Mesenchymal stem cell (in vitro differentiated cells and primary cell): Measurements from ENCODE around the gene TRIP6. TPM values are rescaled to one million over a fixed set of nuclear protein-coding genes. Genes with fewer than 3 reads are reported as not detected.
A peak's percentile ranks its signal among the peaks of the same experiment; 100 is the strongest.
"Not testable (repeated sequence)": the region's sequence is repeated elsewhere in the genome, so short reads cannot be mapped to it uniquely, and the experiment has no call there.

Experiments
- DNase-seq: peaks from one replicate; pipeline ENCODE4 v3.0.0-alpha.2; 2013
- H2AFZ ChIP-seq: one replicate; pipeline ENCODE4 v1.6.1; 2013; ENCODE audit warnings: low read depth, mild to moderate bottlenecking, control low read depth, inconsistent platforms, low read length, moderate library complexity
- H2AK5ac ChIP-seq: 2 replicates; pipeline ENCODE4 v1.6.1; 2013; ENCODE audit warnings: low read length, moderate library complexity, mild to moderate bottlenecking, inconsistent platforms; ENCODE audit not compliant: severe bottlenecking
- H2BK120ac ChIP-seq: one replicate; pipeline ENCODE4 v1.6.1; 2013; ENCODE audit warnings: low read depth, mild to moderate bottlenecking, inconsistent platforms, low read length, moderate library complexity
- H2BK12ac ChIP-seq, 2 experiments: one replicate each; pipeline ENCODE4 v1.6.1; 2013; ENCODE audit warnings: inconsistent platforms in 2 of 2, low read length in 2 of 2, mild to moderate bottlenecking in 2 of 2, moderate library complexity in 2 of 2, control low read depth in 1 of 2
- H2BK15ac ChIP-seq: one replicate; pipeline ENCODE4 v1.6.1; 2013; ENCODE audit warnings: mild to moderate bottlenecking, low read depth, inconsistent platforms; ENCODE audit not compliant: poor library complexity, severe bottlenecking
- H2BK5ac ChIP-seq: 2 replicates; pipeline ENCODE4 v1.6.1; 2013; ENCODE audit warnings: low read depth, mild to moderate bottlenecking, low read length, control low read depth, inconsistent platforms; ENCODE audit not compliant: poor library complexity, severe bottlenecking
- H3K14ac ChIP-seq, 2 experiments: one replicate each; pipeline ENCODE4 v1.6.1; 2013; ENCODE audit warnings: inconsistent platforms in 2 of 2, low read length in 2 of 2, control low read depth in 1 of 2, mild to moderate bottlenecking in 1 of 2, moderate library complexity in 1 of 2
- H3K18ac ChIP-seq, 2 experiments: one replicate each; pipeline ENCODE4 v1.6.1; 2013; ENCODE audit warnings: inconsistent platforms in 2 of 2, low read length in 2 of 2, control low read depth in 1 of 2, low read depth in 1 of 2, mild to moderate bottlenecking in 1 of 2
- H3K23ac ChIP-seq, 2 experiments: one replicate each; pipeline ENCODE4 v1.6.1; 2013; ENCODE audit warnings: inconsistent platforms in 2 of 2, low read length in 2 of 2, mild to moderate bottlenecking in 2 of 2, moderate library complexity in 2 of 2, control low read depth in 1 of 2
- H3K27ac ChIP-seq: 2 replicates; pipeline ENCODE4 v1.5.1; 2013; ENCODE audit warnings: mild to moderate bottlenecking, moderate library complexity, low read length, control low read depth, inconsistent platforms; ENCODE audit not compliant: poor library complexity, severe bottlenecking
- H3K27me3 ChIP-seq, 2 experiments: 2 replicates each; pipeline versions ENCODE4 v1.6.1 to v1.7.0; 2013; ENCODE audit warnings: low read length in 2 of 2, mild to moderate bottlenecking in 2 of 2, moderate library complexity in 2 of 2, control low read depth in 1 of 2, inconsistent platforms in 1 of 2; ENCODE audit not compliant: control insufficient read depth in 1 of 2, insufficient read depth in 1 of 2
- H3K36me3 ChIP-seq, 2 experiments: 2 replicates each; pipeline versions ENCODE4 v1.6.1 to v1.7.0; 2013; ENCODE audit warnings: low read length in 2 of 2, control low read depth in 1 of 2, inconsistent platforms in 1 of 2, low read depth in 1 of 2, mild to moderate bottlenecking in 1 of 2; ENCODE audit not compliant: insufficient read depth in 2 of 2, control insufficient read depth in 1 of 2
- H3K4ac ChIP-seq, 2 experiments: one replicate each; pipeline ENCODE4 v1.6.1; 2013; ENCODE audit warnings: inconsistent platforms in 2 of 2, low read length in 2 of 2, mild to moderate bottlenecking in 2 of 2, moderate library complexity in 2 of 2, control low read depth in 1 of 2, low read depth in 1 of 2
- H3K4me1 ChIP-seq: 2 replicates; pipeline ENCODE4 v1.6.1; 2013; ENCODE audit warnings: low read depth, low read length, control low read depth; ENCODE audit not compliant: control insufficient read depth, insufficient read depth
- H3K4me2 ChIP-seq: 2 replicates; pipeline ENCODE4 v1.6.1; 2013; ENCODE audit warnings: low read length, mild to moderate bottlenecking, inconsistent platforms; ENCODE audit not compliant: poor library complexity, severe bottlenecking
- H3K4me3 ChIP-seq, 2 experiments: 2 replicates each; pipeline versions ENCODE4 v1.5.1 to v1.7.0; 2013; ENCODE audit warnings: low read length in 2 of 2, mild to moderate bottlenecking in 2 of 2, control low read depth in 1 of 2, low read depth in 1 of 2; ENCODE audit not compliant: insufficient read depth in 1 of 2
- H3K79me1 ChIP-seq: replicated peaks from 2 replicates; pipeline ENCODE4 v1.6.1; 2013; ENCODE audit warnings: mild to moderate bottlenecking, control low read depth, low read length, inconsistent platforms; ENCODE audit not compliant: poor library complexity, severe bottlenecking
- H3K9ac ChIP-seq: 2 replicates; pipeline ENCODE4 v1.7.0; 2013; ENCODE audit warnings: mild to moderate bottlenecking, low read length, moderate library complexity
- H3K9me3 ChIP-seq: 2 replicates; pipeline ENCODE4 v1.7.0; 2013; ENCODE audit warnings: mild to moderate bottlenecking, low read length; ENCODE audit not compliant: control insufficient read depth
- H4K8ac ChIP-seq: one replicate; pipeline ENCODE4 v1.6.1; 2013; ENCODE audit warnings: inconsistent platforms, mild to moderate bottlenecking, low read length, moderate library complexity
- H4K91ac ChIP-seq: one replicate; pipeline ENCODE4 v1.6.1; 2013; ENCODE audit warnings: mild to moderate bottlenecking, low read length, inconsistent platforms
- WGBS: methylation state at CpG from one replicate; pipeline ENCODE4 v1.1.7; 2013; ENCODE audit warnings: mixed read lengths; 5-methylcytosine and 5-hydroxymethylcytosine counted together
- small RNA-seq: library from polyadenylated mRNA; stranded (forward); fragments of <200 nt; extraction: miRNeasy Mini kit (QIAGEN cat#:217004); gene quantifications from one replicate; pipeline ENCODE3, GENCODE V24; 2013; ENCODE audit warnings: low read depth

TRIP6 gene

DNA sequence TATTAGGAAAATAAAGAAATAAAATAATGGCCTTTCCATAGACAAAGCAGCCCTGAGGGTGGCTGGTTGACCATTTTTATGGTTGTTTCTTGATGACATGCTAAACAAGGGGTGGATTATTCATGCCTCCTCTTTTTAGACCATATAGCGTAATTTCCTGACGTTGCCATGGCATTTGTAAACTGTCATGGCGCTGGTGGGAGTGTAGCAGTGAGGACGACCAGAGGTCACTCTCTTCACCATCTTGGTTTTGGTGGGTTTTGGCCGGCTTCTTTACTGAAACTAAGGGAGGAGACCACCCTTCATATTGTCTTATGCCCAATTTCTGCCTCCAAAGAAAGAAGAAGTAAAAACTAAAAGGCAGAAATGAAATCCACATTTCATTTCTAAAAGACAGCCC is 52.1 kb downstream of the TRIP6 start:
- 76% methylated on average over 5 of the region's 5 CpGs for WGBS
- not testable (repeated sequence) for H4K8ac ChIP-seq, H3K9me3 ChIP-seq, H2BK5ac ChIP-seq, H3K4me3 ChIP-seq, H3K4me1 ChIP-seq, H2BK15ac ChIP-seq, H2AK5ac ChIP-seq, H3K18ac ChIP-seq, H3K9ac ChIP-seq, H3K36me3 ChIP-seq, H3K4ac ChIP-seq, H3K14ac ChIP-seq, H4K91ac ChIP-seq, H3K23ac ChIP-seq, H3K27ac ChIP-seq, H2AFZ ChIP-seq, H2BK12ac ChIP-seq, H3K4me2 ChIP-seq, DNase-seq, H3K79me1 ChIP-seq, H2BK120ac ChIP-seq
- peaks cover 13 to 20% of the 10 kb centered on the region in 2 experiments for H3K27me3 ChIP-seq

DNA sequence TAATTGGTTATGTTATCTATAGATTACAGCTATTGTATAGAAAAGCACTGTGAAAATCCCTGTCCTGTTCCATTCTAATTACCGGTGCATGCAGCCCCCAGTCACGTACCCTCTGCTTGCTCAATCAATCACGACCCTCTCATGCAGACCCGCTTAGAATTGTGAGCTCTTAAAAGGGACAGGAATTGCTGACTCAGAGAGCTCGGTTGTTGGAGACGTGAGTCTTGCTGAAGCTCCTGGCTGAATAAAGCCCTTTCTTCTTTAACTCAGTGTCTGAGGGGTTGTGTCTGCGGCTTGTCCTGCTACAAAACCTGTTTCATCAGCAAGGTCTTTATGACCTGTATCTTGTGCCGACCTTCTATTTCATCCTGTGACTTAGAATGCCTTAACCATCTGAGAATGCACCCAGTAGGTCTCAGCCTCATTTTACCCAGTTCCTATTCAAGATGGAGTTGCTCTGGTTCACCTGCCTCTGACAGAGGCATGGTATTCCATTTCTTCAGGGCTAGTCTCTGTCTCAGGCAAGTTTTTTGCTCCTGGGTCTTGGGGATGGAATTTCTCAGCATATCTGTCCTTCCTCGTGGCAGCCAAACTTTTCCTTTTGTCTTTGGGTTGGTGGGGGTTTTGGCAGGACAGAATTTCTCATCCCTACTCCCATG is 52.7 kb downstream of the TRIP6 start:
- H2BK15ac ChIP-seq, H3K23ac ChIP-seq, H3K9ac ChIP-seq, H3K4me2 ChIP-seq, H2BK5ac ChIP-seq, H3K4me3 ChIP-seq, H4K8ac ChIP-seq, H3K27ac ChIP-seq, H3K4ac ChIP-seq, H3K4me1 ChIP-seq, H3K79me1 ChIP-seq, H2BK120ac ChIP-seq, H4K91ac ChIP-seq, H2BK12ac ChIP-seq, H3K36me3 ChIP-seq, H2AK5ac ChIP-seq, DNase-seq, H3K14ac ChIP-seq, H3K9me3 ChIP-seq, H3K18ac ChIP-seq: not testable (repeated sequence)
- Histone ChIP-seq H2AFZ (peak overlapping the region; percentile 42), H3K27me3 (peaks cover 13 to 20% of the 10 kb centered on the region in 2 experiments)
- 79% methylated on average over 9 of the region's 9 CpGs for WGBS

DNA sequence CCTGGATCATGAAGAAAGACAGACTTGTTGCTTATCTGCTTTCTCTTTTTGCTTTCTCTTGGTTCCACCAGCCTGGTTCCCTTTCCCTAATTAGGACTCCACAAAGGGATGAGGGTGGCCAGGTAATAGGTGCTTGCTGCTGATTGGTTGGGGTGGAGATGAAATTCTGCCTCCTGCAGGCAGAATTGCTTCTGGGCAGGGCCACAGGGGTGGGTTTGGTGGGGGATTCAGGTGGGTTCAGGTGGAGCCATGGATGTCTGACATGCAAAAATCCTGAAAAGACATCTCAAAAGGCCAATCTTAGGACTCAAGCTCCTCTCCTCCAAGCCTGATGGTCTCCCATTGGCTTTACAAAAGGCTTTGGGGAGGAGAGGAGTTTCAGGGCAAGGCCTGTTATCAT is 53.9 kb downstream of the TRIP6 start:
- H3K23ac ChIP-seq, result no peak overlapping the region
- no peaks in the 10 kb centered on the region for H3K36me3 ChIP-seq
- H3K4ac ChIP-seq, result no peak overlapping the region
- no peak overlapping the region for H3K4me3 ChIP-seq
- H3K18ac ChIP-seq, result no peak overlapping the region
- H3K79me1 ChIP-seq, result no peaks in the 10 kb centered on the region
- no peak overlapping the region for H3K27ac ChIP-seq
- H2AFZ ChIP-seq, result no peak overlapping the region
- H2BK15ac ChIP-seq, result no peak overlapping the region
- no peak overlapping the region for H2BK120ac ChIP-seq
- no peak overlapping the region for H3K9ac ChIP-seq
- no peak overlapping the region for H2BK12ac ChIP-seq
- H3K4me1 ChIP-seq, result no peaks in the 10 kb centered on the region
- no peak overlapping the region for H4K91ac ChIP-seq
- H3K27me3 ChIP-seq, result peaks cover 13 to 20% of the 10 kb centered on the region in 2 experiments
- no peak for DNase-seq
- no peak overlapping the region for H3K4me2 ChIP-seq
- no peak overlapping the region for H4K8ac ChIP-seq
- no peak overlapping the region for H2BK5ac ChIP-seq
- no peak overlapping the region for H2AK5ac ChIP-seq
- H3K9me3 ChIP-seq, result no peaks in the 10 kb centered on the region
- H3K14ac ChIP-seq, result no peak overlapping the region

Small RNAs within 50 kb of the gene (small RNA-seq; reads per million reads assigned to genes)
- gene RN7SL549P (not detected), gene RN7SL750P (not detected)
